ENCODE data around the gene BRIP1. TPM values are rescaled to one million over a fixed set of nuclear protein-coding genes. Genes with fewer than 3 reads are reported as not detected.

The BRIP1 gene
- total RNA-seq, 2 donors from 2014 or later = 24.2 to 25.5 TPM

DNA sequence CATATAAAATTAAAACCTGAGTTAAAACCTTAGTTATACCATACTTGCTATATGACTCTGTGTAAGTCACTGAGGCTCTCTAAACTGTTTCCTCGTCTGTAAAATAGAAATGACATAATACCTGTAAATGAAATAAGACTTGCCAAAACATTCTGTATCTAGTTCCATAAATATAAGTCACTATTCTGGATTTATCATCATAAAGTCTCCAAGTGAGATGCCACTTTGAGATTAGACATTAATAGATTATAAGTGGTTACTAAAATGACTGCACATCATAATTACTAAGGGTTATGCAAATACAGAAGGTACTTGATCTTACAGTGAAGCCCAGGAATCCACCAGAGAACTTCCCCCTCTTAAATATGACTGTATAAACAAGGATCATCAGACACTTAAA, 12.0 kb upstream of the BRIP1 start:
- Mint-ChIP-seq H3K36me3 (ENCODE audit: low read depth) (peaks cover 45% of the 10 kb centered on the region), H3K4me3 (no peak overlapping the region), H3K27me3 (ENCODE audit: insufficient read depth) (no peaks in the 10 kb centered on the region), H3K9me3 (no peaks in the 10 kb centered on the region), H3K4me1 (peaks cover 3% of the 10 kb centered on the region), H3K27ac (no peak overlapping the region)
- Histone ChIP-seq H3K9ac (ENCODE audit: extremely low read depth, low read length, poor library complexity, severe bottlenecking) (no peak overlapping the region), H3K27ac (ENCODE audit: low read depth, low read length) (no peak overlapping the region), H3K27me3 (ENCODE audit: control insufficient read depth, insufficient read depth, low read length, poor library complexity, severe bottlenecking) (no peaks in the 10 kb centered on the region), H3K4me1 (ENCODE audit: control insufficient read depth, insufficient read depth, low read length) (no peaks in the 10 kb centered on the region), H3K9me3 (ENCODE audit: control insufficient read depth, low read length) (no peaks in the 10 kb centered on the region), H3K4me3 (ENCODE audit: low read length) (no peak overlapping the region), H3K36me3 (ENCODE audit: control insufficient read depth, insufficient read depth, low read length) (peaks cover 44% of the 10 kb centered on the region)
- TF ChIP-seq, protein P1, sequence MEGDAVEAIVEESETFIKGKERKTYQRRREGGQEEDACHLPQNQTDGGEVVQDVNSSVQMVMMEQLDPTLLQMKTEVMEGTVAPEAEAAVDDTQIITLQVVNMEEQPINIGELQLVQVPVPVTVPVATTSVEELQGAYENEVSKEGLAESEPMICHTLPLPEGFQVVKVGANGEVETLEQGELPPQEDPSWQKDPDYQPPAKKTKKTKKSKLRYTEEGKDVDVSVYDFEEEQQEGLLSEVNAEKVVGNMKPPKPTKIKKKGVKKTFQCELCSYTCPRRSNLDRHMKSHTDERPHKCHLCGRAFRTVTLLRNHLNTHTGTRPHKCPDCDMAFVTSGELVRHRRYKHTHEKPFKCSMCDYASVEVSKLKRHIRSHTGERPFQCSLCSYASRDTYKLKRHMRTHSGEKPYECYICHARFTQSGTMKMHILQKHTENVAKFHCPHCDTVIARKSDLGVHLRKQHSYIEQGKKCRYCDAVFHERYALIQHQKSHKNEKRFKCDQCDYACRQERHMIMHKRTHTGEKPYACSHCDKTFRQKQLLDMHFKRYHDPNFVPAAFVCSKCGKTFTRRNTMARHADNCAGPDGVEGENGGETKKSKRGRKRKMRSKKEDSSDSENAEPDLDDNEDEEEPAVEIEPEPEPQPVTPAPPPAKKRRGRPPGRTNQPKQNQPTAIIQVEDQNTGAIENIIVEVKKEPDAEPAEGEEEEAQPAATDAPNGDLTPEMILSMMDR (conservative IDR thresholded peaks at IDR 0.05) = no peak
- 80% methylated on average over 1 of the region's 1 CpG; no CpG with 5 or more reads in 1 of the 2 experiments for WGBS, 2 experiments (ENCODE audit: insufficient coverage in 1 of 2, insufficient read length in 1 of 2)
- DNase-seq = no peak

DNA sequence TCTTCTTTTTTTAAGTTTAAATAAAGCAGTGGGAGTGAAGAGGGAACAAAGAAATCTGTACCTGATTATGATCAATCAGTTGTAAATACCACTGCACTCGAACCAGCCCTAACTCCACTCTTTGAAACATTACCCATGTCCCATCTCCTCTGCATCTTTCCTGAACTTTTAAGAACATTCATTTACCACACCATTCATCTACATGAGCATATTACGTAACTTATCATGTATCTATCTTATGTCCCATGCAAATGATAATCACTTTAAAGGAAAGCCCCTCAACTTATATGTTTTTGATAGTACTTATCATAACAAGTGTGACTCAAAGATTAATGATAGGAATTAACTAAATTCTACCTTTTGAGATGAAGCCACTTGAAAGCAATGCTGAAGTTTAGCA, 10.7 kb upstream of the BRIP1 start:
- Histone ChIP-seq H3K36me3 (ENCODE audit: control insufficient read depth, insufficient read depth, low read length) (peaks cover 42% of the 10 kb centered on the region), H3K9ac (ENCODE audit: extremely low read depth, low read length, poor library complexity, severe bottlenecking) (no peak overlapping the region), H3K27me3 (ENCODE audit: control insufficient read depth, insufficient read depth, low read length, poor library complexity, severe bottlenecking) (no peaks in the 10 kb centered on the region), H3K27ac (ENCODE audit: low read depth, low read length) (no peak overlapping the region), H3K4me1 (ENCODE audit: control insufficient read depth, insufficient read depth, low read length) (no peaks in the 10 kb centered on the region), H3K9me3 (ENCODE audit: control insufficient read depth, low read length) (no peaks in the 10 kb centered on the region), H3K4me3 (ENCODE audit: low read length) (no peak overlapping the region)
- Mint-ChIP-seq H3K9me3 (no peaks in the 10 kb centered on the region), H3K36me3 (ENCODE audit: low read depth) (peaks cover 42% of the 10 kb centered on the region), H3K4me1 (peaks cover 3% of the 10 kb centered on the region), H3K27ac (no peak overlapping the region), H3K27me3 (ENCODE audit: insufficient read depth) (no peaks in the 10 kb centered on the region), H3K4me3 (no peak overlapping the region)
- TF ChIP-seq, protein P1 (conservative IDR thresholded peaks at IDR 0.05) = no peak
- WGBS, 2 experiments (ENCODE audit: insufficient coverage in 1 of 2, insufficient read length in 1 of 2) = 78 to 90% methylated on average over 1 to 2 of the region's 2 CpGs
- no peak for DNase-seq

- H3K4me1 ChIP-seq (ENCODE audit: control insufficient read depth, insufficient read depth, low read length) = no peaks in the 10 kb centered on the region
- Mint-ChIP-seq H3K27me3 (ENCODE audit: insufficient read depth) (no peaks in the 10 kb centered on the region), H3K4me1 (peaks cover 3% of the 10 kb centered on the region), H3K36me3 (ENCODE audit: low read depth) (peaks cover 39% of the 10 kb centered on the region), H3K9me3 (no peaks in the 10 kb centered on the region), H3K4me3 (no peak overlapping the region), H3K27ac (no peak overlapping the region)
- no peaks in the 10 kb centered on the region for H3K27me3 ChIP-seq (ENCODE audit: control insufficient read depth, insufficient read depth, low read length, poor library complexity, severe bottlenecking)
- no peak overlapping the region for H3K27ac ChIP-seq (ENCODE audit: low read depth, low read length)
- no peak overlapping the region for H3K4me3 ChIP-seq (ENCODE audit: low read length)
- 91 to 100% methylated on average over 3 of the region's 3 CpGs for WGBS, 2 experiments (ENCODE audit: insufficient coverage in 1 of 2, insufficient read length in 1 of 2)
- peaks cover 49% of the 10 kb centered on the region for H3K36me3 ChIP-seq (ENCODE audit: control insufficient read depth, insufficient read depth, low read length)
- no peaks in the 10 kb centered on the region for H3K9me3 ChIP-seq (ENCODE audit: control insufficient read depth, low read length)
- no peak for DNase-seq
- TF ChIP-seq, protein P1 (conservative IDR thresholded peaks at IDR 0.05) = no peak
- no peak overlapping the region for H3K9ac ChIP-seq (ENCODE audit: extremely low read depth, low read length, poor library complexity, severe bottlenecking)
Measured at GRCh38 chr17:61872099-61872498, 8.8 kb upstream of the BRIP1 start.
